ENCODE results near the gene C1orf105. TPM values are rescaled to one million over a fixed set of nuclear protein-coding genes. Genes with fewer than 3 reads are reported as not detected.

C1orf105 gene
- total RNA-seq, 1 experiment from 2014 or later = not detected

- POLR2A ChIA-PET (ENCODE audit: low non-redundant PET) = no interaction called here
- intact Hi-C loops (cut with micrococcal nuclease; ENCODE audit: unreplicated experiment) = no loop called here
- CTCF ChIA-PET = no interaction called here
- TF ChIP-seq CTCF (conservative IDR thresholded peaks at IDR 0.05; ENCODE audit: low read depth, low read length) (no peak), EZH2 (IDR thresholded peaks at IDR 0.05; ENCODE audit: borderline replicate concordance, low read depth, low read length, poor library complexity, severe bottlenecking) (no peak)
- BruUV-seq (replicated peaks) = no TSS peak
- Histone ChIP-seq H3K9me3 (ENCODE audit: low read depth, low read length, poor library complexity, severe bottlenecking) (no peaks in the 10 kb centered on the region), H3K4me3 (ENCODE audit: low read depth, low read length, poor library complexity, severe bottlenecking) (no peak overlapping the region), H3K27ac (ENCODE audit: low read depth, low read length, poor library complexity, severe bottlenecking) (no peak overlapping the region), H3K36me3 (ENCODE audit: insufficient read depth, low read length, poor library complexity, severe bottlenecking) (no peaks in the 10 kb centered on the region), H3K4me1 (ENCODE audit: insufficient read depth, low read length, poor library complexity, severe bottlenecking) (peaks cover 46% of the 10 kb centered on the region), H3K27me3 (replicated peaks; ENCODE audit: insufficient read depth, low read depth, low read length, poor library complexity) (no peaks in the 10 kb centered on the region)
- no peak for DNase-seq (ENCODE audit: low spot score)
These were observed 44.1 kb upstream of the C1orf105 start for GRCh38 chr1:172376431-172376830.

GRCh38 chr1:172377565-172377964 lies 42.9 kb upstream of the C1orf105 start:
- POLR2A ChIA-PET (ENCODE audit: low non-redundant PET) = interaction anchor here (0.7 kb wide), 1 partner anchor 27 kb away, joined by 3 read pairs; no protein-coding TSS in a partner anchor
- no TSS peak for BruUV-seq (replicated peaks)
- Histone ChIP-seq H3K27ac (ENCODE audit: low read depth, low read length, poor library complexity, severe bottlenecking) (no peak overlapping the region), H3K4me3 (ENCODE audit: low read depth, low read length, poor library complexity, severe bottlenecking) (no peak overlapping the region), H3K4me1 (ENCODE audit: insufficient read depth, low read length, poor library complexity, severe bottlenecking) (peaks cover 58% of the 10 kb centered on the region), H3K27me3 (replicated peaks; ENCODE audit: insufficient read depth, low read depth, low read length, poor library complexity) (no peaks in the 10 kb centered on the region), H3K9me3 (ENCODE audit: low read depth, low read length, poor library complexity, severe bottlenecking) (no peaks in the 10 kb centered on the region), H3K36me3 (ENCODE audit: insufficient read depth, low read length, poor library complexity, severe bottlenecking) (no peaks in the 10 kb centered on the region)
- intact Hi-C loops (cut with micrococcal nuclease; ENCODE audit: unreplicated experiment) = no loop called here
- CTCF ChIA-PET = no interaction called here
- no peak for DNase-seq (ENCODE audit: low spot score)
- TF ChIP-seq EZH2 (IDR thresholded peaks at IDR 0.05; ENCODE audit: borderline replicate concordance, low read depth, low read length, poor library complexity, severe bottlenecking) (no peak), CTCF (conservative IDR thresholded peaks at IDR 0.05; ENCODE audit: low read depth, low read length) (no peak)

- peaks cover 64% of the 10 kb centered on the region for H3K4me1 ChIP-seq (ENCODE audit: insufficient read depth, low read length, poor library complexity, severe bottlenecking)
- ChIA-PET CTCF (no interaction called here), POLR2A (ENCODE audit: low non-redundant PET) (interaction anchor here (0.7 kb wide), 1 partner anchor 26 kb away, joined by 3 read pairs; no protein-coding TSS in a partner anchor)
- DNase-seq (ENCODE audit: low spot score) = peak; percentile 60
- no peak for TF ChIP-seq CTCF (conservative IDR thresholded peaks at IDR 0.05; ENCODE audit: low read depth, low read length)
- no peak for TF ChIP-seq EZH2 (IDR thresholded peaks at IDR 0.05; ENCODE audit: borderline replicate concordance, low read depth, low read length, poor library complexity, severe bottlenecking)
- no peak overlapping the region for H3K27ac ChIP-seq (ENCODE audit: low read depth, low read length, poor library complexity, severe bottlenecking)
- H3K9me3 ChIP-seq (ENCODE audit: low read depth, low read length, poor library complexity, severe bottlenecking) = no peaks in the 10 kb centered on the region
- H3K4me3 ChIP-seq (ENCODE audit: low read depth, low read length, poor library complexity, severe bottlenecking) = no peak overlapping the region
- no peaks in the 10 kb centered on the region for H3K36me3 ChIP-seq (ENCODE audit: insufficient read depth, low read length, poor library complexity, severe bottlenecking)
- no peaks in the 10 kb centered on the region for H3K27me3 ChIP-seq (replicated peaks; ENCODE audit: insufficient read depth, low read depth, low read length, poor library complexity)
- intact Hi-C loops (cut with micrococcal nuclease; ENCODE audit: unreplicated experiment) = no loop called here
- no TSS peak for BruUV-seq (replicated peaks)
These were observed 42.2 kb upstream of the C1orf105 start for GRCh38 chr1:172378109-172378760.

Measured in A673 (cell line).